Measurements from ENCODE around the gene ZMYM4.

GRCh38 chr1:35379317-35380000 lies 111.0 kb downstream of the ZMYM4 start:
- TF ChIP-seq CTCF (IDR thresholded peaks at IDR 0.05) (no peak), TEAD4 (IDR thresholded peaks at IDR 0.05; ENCODE audit: borderline replicate concordance, insufficient read depth) (no peak), EP300 (IDR thresholded peaks at IDR 0.05; ENCODE audit: borderline replicate concordance in 1 of 2, low read depth in 1 of 2, low read length in 1 of 2) (no peak), CHD2 (IDR thresholded peaks at IDR 0.05; ENCODE audit: low read length, partially characterized antibody) (no peak), USF2 (IDR thresholded peaks at IDR 0.05; ENCODE audit: borderline replicate concordance, low read depth, low read length) (no peak), GATA2 (CRISPR knock-in tag; IDR thresholded peaks at IDR 0.05) (no peak), MAX (IDR thresholded peaks at IDR 0.05; ENCODE audit: low read depth) (no peak), SIN3A (IDR thresholded peaks at IDR 0.05; ENCODE audit: borderline replicate concordance, low read depth, low read length) (no peak), POLR2AphosphoS5 (IDR thresholded peaks at IDR 0.05; ENCODE audit: low read depth, low read length) (no peak), YY1 (IDR thresholded peaks at IDR 0.05; ENCODE audit: low read depth) (no peak), SMC3 (IDR thresholded peaks at IDR 0.05; ENCODE audit: low read depth, low read length) (no peak)
